SU-DHL-6 (cell line): Measurements from ENCODE around the gene ZBP1.

Experiments
- CTCF ChIP-seq: fragments of 200-600 bp; sonication (generic); IDR thresholded peaks from one replicate; pipeline ENCODE4 v1.5.1; 2017; ENCODE audit warnings: antibody characterized with exemption, mild to moderate bottlenecking, low read length, moderate library complexity; ENCODE audit not compliant: insufficient read depth, poor library complexity, severe bottlenecking
- EZH2phosphoT487 ChIP-seq: fragments of 200-600 bp; sonication (generic), shearing (Covaris generic); conservative IDR thresholded peaks from 2 replicates; pipeline ENCODE4 v1.6.1; 2018; ENCODE audit warnings: mild to moderate bottlenecking, antibody characterized with exemption, low read length, moderate library complexity, mixed read lengths

- TF ChIP-seq CTCF (peak; percentile 86), EZH2phosphoT487 (no peak)
Measured at GRCh38 chr20:57594092-57594951, 25.9 kb downstream of the ZBP1 start.
